ENCODE results near the gene MKRN1.
"Not testable (repeated sequence)": the region's sequence is repeated elsewhere in the genome, so short reads cannot be mapped to it uniquely, and the experiment has no call there.

The MKRN1 gene

GRCh38 chr7:140435252-140435895 lies 43.9 kb downstream of the MKRN1 start:
- no peak for DNase-seq

- no peak for DNase-seq
Measured at GRCh38 chr7:140433396-140433795, 45.9 kb downstream of the MKRN1 start.

DNA sequence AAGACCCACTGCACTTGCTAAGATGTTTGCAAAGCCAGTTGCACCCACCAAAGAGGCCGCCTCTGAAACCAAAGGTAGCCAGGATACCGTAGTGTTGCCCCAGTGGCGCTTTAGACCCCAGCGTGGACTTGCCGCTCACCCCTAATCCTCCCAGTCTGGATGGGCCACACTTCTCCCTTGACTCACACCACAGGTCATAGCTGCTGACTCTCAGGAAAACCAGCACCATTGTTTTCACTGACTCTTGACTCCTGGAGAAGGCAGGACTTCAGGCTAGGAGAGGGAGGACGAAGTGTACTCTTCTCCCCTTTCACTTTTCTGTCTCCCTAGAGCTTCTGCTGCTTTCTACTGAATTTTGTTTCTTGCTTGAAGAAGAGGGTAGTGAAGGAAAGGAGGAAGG lies 53.2 kb downstream of the MKRN1 start:
- no peak for DNase-seq

DNA sequence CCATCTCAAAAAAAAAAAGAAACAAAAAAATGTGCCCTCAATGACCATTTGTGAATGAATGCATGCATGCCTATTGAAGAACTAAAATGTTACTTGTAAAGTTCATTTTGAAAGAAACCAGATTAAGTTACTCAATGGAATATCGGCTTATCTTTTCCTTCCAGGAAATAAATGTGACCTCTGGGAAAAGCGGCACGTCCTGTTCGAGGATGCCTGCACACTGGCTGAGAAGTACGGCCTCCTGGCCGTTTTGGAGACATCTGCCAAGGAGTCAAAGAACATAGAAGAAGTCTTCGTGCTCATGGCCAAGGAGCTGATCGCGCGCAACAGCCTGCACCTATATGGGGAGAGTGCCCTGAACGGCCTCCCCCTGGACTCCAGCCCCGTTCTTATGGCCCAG lies 53.6 kb downstream of the MKRN1 start:
- no peak for DNase-seq

DNA sequence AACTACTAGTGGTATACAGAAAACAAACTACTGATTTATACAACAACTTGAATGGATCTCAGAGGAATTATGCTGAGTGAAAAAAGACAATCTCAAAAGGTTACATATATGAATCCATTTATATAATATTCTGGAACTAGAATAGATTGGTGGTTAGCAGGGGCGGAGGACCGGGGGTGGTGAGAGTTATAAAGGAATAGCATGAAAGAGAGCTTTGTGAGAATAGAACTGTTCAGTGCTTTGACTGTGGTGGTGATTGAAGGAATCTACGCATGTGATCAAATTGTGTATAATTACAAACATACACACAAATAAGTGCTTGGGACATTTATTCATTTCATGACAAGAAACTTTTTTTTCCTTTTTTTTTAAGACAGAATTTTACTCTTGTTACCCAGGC lies 55.8 kb downstream of the MKRN1 start:
- DNase-seq, result no peak

DNA sequence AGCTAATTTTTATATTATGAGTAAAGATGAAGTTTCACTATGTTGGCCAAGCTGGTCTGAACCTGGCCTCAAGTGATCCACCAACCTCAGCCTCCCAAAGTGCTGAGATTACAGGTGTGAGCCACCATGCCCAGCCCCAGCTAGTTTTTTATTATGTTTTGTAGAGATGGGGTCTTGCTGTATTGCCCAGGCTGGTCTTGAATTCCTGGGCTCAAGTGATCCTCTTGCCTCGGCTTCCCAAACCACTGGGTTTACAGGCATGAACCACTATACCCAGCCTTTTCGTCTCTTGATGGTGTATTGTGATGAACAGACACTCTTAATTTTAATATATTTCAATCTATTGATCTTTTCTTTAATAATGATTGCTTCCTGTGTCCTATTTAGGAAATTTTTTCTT lies 57.8 kb downstream of the MKRN1 start:
- no peak for DNase-seq

GRCh38 chr7:140418653-140419052 lies 60.7 kb downstream of the MKRN1 start:
- no peak for DNase-seq

DNA sequence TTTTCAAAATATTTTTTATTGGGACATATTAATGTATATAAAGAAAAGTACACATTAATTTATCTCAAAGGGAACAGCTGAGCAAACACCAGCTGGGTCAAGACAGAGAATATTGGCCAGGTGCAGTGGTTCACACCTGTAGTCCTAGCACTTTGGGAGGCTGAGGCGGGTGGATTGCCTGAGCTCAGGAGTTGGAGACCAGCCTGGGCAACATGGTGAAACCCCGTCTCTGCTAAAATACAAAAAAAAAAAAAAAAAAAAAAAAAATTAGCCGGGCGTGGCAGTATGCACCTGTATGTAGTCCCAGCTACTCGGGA lies 61.2 kb downstream of the MKRN1 start:
- DNase-seq, result not testable (repeated sequence)

- peak in 1 of 5 donors; percentile 28 for DNase-seq
Measured at GRCh38 chr7:140417456-140418155, 61.7 kb downstream of the MKRN1 start.

GRCh38 chr7:140416560-140416959 lies 62.7 kb downstream of the MKRN1 start:
- DNase-seq, result no peak

GRCh38 chr7:140415816-140416215 lies 63.5 kb downstream of the MKRN1 start:
- DNase-seq, result not testable (repeated sequence)

DNA sequence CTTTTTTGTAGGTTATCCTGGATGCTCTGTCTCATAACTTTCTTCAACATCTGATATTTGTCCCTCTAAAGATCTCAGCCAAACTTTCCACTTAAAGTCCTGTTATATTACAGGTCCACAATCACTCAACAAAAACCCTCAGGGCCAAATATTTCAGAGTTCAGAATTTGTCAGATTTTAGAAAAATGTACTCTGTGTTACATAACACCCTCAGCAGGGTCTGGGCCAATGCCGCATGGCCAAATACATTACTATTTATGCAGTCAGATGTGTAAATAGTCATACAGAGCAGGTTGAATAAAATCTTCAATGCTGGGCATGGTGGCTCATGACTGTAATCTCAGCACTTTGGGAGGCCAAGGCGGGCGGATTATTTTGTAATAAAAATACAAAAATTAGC lies 63.9 kb downstream of the MKRN1 start:
- no peak for DNase-seq

DNA sequence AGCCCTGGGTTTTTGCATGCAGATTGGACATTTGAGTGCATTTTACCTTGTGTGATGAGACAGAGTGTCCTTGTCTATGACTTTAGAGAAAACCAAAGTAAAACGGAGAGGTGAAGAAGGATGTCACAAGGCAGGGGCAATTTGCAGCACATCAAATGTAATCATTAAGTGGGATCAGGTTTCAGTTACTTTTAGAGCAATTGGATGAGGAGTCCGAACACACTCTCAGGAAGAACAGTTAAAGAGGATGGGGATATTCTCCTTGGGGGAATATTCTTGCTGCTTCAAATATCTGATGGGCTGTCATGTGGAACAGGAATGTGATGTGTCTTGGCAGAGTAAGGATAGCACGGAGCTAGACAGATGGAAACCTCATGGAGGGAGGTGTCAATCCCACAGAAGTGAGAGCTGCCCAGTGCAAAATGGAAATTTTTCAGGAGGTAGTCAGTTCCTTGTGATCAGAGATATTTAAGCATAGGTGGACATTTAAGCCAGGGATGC lies 74.7 kb downstream of the MKRN1 start:
- no peak for DNase-seq

- peak; percentile 12 to 53 (median 31) for DNase-seq
Measured at GRCh38 chr7:140403878-140404564, 75.3 kb downstream of the MKRN1 start, which contains the start of gene RAB19. RAB19 (plus strand) TSS chr7:140404058; CDS start chr7:140407647, 3,589 bp downstream.

Data from T-helper 1 cell (primary cell).